HFFc6 (cell line): ENCODE results near the gene OXLD1. TPM values are rescaled to one million over a fixed set of nuclear protein-coding genes. Genes with fewer than 3 reads are reported as not detected.

Source experiments
- DNase-seq: peaks from one replicate; pipeline ENCODE4 v3.0.0-alpha.2; 2018
- H3K27ac Mint-ChIP-seq: 2 replicates; pipeline ENCODE4 v1.8.0; 2020; ENCODE audit warnings: mild to moderate bottlenecking, mixed read lengths
- H3K27me3 Mint-ChIP-seq: 2 replicates; pipeline ENCODE4 v1.8.0; 2021; ENCODE audit warnings: mild to moderate bottlenecking, moderate library complexity, mixed read lengths; ENCODE audit not compliant: insufficient read depth
- H3K36me3 Mint-ChIP-seq: 2 replicates; pipeline ENCODE4 v1.8.0; 2021; ENCODE audit warnings: low read depth, mixed read lengths
- H3K4me1 Mint-ChIP-seq: 2 replicates; pipeline ENCODE4 v1.8.0; 2020; ENCODE audit warnings: low read depth, mixed read lengths
- H3K4me3 Mint-ChIP-seq: 2 replicates; pipeline ENCODE4 v1.8.0; 2020; ENCODE audit warnings: mild to moderate bottlenecking, moderate library complexity, mixed read lengths
- H3K9me3 Mint-ChIP-seq: 2 replicates; pipeline ENCODE4 v1.8.0; 2020; ENCODE audit warnings: mild to moderate bottlenecking, mixed read lengths
- CTCF ChIP-seq: fragments of 200-600 bp; sonication (generic); IDR thresholded peaks from 2 replicates; pipeline ENCODE4 v1.5.0; 2021; ENCODE audit warnings: antibody characterized with exemption, mild to moderate bottlenecking
- total RNA-seq, 6 experiments: library from RNA; stranded (reverse); fragmentation: NEBNext Ultra II Directional; extraction: Animal tissue kit (Norgen Biotek cat#: 25700); gene quantifications; 2 replicates in 1 of 6; 3 replicates in 5 of 6; pipeline ENCODE4 v1.2.3, GENCODE V29; 2021

The OXLD1 gene
- total RNA-seq, 6 experiments from 2014 or later, result 20.9 to 33.4 (median 30.9) TPM

GRCh38 chr17:81713004-81713555 lies 46.7 kb upstream of the OXLD1 start:
- TF ChIP-seq CTCF, result no peak
- peak overlapping the region; percentile 64 for H3K27ac Mint-ChIP-seq
- peaks cover 25% of the 10 kb centered on the region for H3K4me1 Mint-ChIP-seq
- H3K4me3 Mint-ChIP-seq, result peak overlapping the region; percentile 92
- no peaks in the 10 kb centered on the region for H3K36me3 Mint-ChIP-seq
- no peak for DNase-seq
- no peaks in the 10 kb centered on the region for H3K9me3 Mint-ChIP-seq
- peaks cover 6% of the 10 kb centered on the region for H3K27me3 Mint-ChIP-seq

- H3K27me3 Mint-ChIP-seq, result peaks cover 6% of the 10 kb centered on the region
- H3K27ac Mint-ChIP-seq, result peak overlapping the region; percentile 64
- no peaks in the 10 kb centered on the region for H3K9me3 Mint-ChIP-seq
- peak overlapping the region; percentile 92 for H3K4me3 Mint-ChIP-seq
- peaks cover 25% of the 10 kb centered on the region for H3K4me1 Mint-ChIP-seq
- TF ChIP-seq CTCF, result peak; percentile 44
- DNase-seq, result peak; percentile 36
- H3K36me3 Mint-ChIP-seq, result no peaks in the 10 kb centered on the region; the same call in 1 of the 2 replicates
Measured at GRCh38 chr17:81712468-81713003, 46.1 kb upstream of the OXLD1 start.

GRCh38 chr17:81711814-81712467 lies 45.5 kb upstream of the OXLD1 start, which contains the start of gene SLC25A10:
Gene SLC25A10 (plus strand): TSS chr17:81712284. CDS start chr17:81712427, 143 bp downstream.
- Mint-ChIP-seq H3K36me3 (no peaks in the 10 kb centered on the region; the same call in 1 of the 2 replicates), H3K4me1 (peaks cover 25% of the 10 kb centered on the region), H3K9me3 (no peaks in the 10 kb centered on the region), H3K27me3 (peaks cover 6% of the 10 kb centered on the region), H3K27ac (peak within 1 kb of the TSS; percentile 76), H3K4me3 (peak within 1 kb of the TSS; percentile 92)
- DNase-seq, result peak; percentile 65
- no peak for TF ChIP-seq CTCF

DNA sequence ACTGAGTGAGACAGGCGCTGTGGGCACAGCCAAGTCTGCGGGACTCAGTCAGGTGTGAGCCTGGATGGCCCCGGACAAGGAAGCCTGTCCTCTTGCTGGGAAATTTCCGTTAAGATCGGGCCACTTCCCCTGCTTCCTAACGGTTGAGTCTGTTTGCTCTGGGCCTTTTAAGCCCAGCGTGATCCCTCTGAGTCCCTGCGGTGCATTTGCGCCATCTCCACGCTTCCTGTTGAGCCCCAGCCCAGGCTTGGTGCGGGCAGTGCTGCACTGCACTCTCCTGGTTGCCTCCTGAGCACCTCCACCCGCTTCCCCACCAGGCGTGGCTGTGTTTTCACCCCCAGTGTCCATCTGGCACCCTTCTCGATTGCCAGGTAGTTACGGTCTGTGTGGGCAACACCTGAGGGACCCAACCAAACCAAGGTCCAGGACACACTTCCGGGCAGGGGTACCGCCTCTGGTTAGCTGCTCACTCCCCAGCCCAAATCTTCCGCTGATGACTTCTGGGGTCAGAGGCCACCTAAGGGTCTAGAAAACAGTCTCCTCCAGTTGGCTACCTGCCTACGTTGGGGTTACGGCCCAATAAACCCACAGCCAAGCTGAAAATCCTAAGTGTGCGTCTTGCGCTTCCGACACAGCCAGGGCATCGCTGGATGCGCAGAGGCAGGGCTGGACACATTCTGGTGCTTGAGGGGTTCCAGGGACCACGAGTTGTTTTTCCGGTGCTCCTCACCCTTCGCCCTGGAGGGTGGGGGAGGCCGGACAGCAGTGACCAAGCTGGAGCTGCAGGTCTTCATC lies 44.3 kb upstream of the OXLD1 start:
- Mint-ChIP-seq H3K4me1 (peaks cover 25% of the 10 kb centered on the region), H3K4me3 (peak overlapping the region; percentile 69), H3K9me3 (no peaks in the 10 kb centered on the region), H3K27me3 (peaks cover 6% of the 10 kb centered on the region), H3K36me3 (peaks cover 10% of the 10 kb centered on the region; the same call in 1 of the 2 replicates), H3K27ac (peak overlapping the region; percentile 76)
- no peak for DNase-seq
- no peak for TF ChIP-seq CTCF

DNA sequence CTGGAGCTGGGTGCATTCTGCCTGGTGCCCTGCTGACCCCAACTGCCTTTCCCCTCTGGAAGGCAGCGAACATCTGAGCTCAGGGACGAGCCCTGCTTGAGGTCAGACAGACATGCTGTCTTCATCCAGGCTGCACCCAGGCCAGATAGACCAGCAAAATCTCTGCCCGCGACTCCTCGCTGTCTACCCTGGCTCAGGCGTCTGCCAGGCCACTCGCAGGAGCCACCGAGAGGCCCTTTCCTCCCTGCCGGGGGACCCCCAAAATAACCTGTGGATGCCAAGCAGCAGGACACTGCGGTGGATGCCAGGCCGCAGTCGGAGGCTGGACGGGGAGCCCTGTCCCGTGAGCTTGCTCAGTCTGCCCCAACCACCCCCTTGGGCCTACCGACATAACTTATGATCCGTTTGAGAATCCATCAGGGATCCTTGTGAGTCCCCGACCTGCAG lies 42.4 kb upstream of the OXLD1 start:
- no peak for DNase-seq
- TF ChIP-seq CTCF, result no peak
- Mint-ChIP-seq H3K36me3 (peaks cover 22% of the 10 kb centered on the region; the same call in 1 of the 2 replicates), H3K9me3 (no peaks in the 10 kb centered on the region), H3K4me1 (peaks cover 25% of the 10 kb centered on the region), H3K27ac (no peak overlapping the region), H3K27me3 (peaks cover 7% of the 10 kb centered on the region), H3K4me3 (no peak overlapping the region)
